ENCODE data around the gene POU2AF2. TPM values are rescaled to one million over a fixed set of nuclear protein-coding genes. Genes with fewer than 3 reads are reported as not detected.

The POU2AF2 gene
- total RNA-seq, 4 donors from 2014 or later, result 0.66 TPM; not detected in 3

- no peak overlapping the region for H3K4me3 ChIP-seq
- H3K4me1 ChIP-seq, result no peaks in the 10 kb centered on the region
- H3K27ac ChIP-seq (replicated peaks in 1 of 4), result no peak overlapping the region
- TF ChIP-seq POLR2AphosphoS5 (IDR thresholded peaks at IDR 0.05), result no peak
- no peak for TF ChIP-seq POLR2A (IDR thresholded peaks at IDR 0.05; ENCODE audit: low read depth)
- TF ChIP-seq EP300 (IDR thresholded peaks at IDR 0.05), result no peak
- TF ChIP-seq CTCF (IDR thresholded peaks at IDR 0.05), result no peak
- H3K9me3 ChIP-seq, result no peaks in the 10 kb centered on the region
- DNase-seq (ENCODE audit: extremely low spot score), result no peak
- H3K27me3 ChIP-seq, result no peaks in the 10 kb centered on the region
- intact Hi-C loops (cut with DNase I), result no loop called here
- 96% methylated on average over 2 of the region's 2 CpGs for WGBS
- no peaks in the 10 kb centered on the region for H3K36me3 ChIP-seq
Observed at GRCh38 chr11:111207213-111207612, 38.3 kb upstream of the POU2AF2 start.

DNA sequence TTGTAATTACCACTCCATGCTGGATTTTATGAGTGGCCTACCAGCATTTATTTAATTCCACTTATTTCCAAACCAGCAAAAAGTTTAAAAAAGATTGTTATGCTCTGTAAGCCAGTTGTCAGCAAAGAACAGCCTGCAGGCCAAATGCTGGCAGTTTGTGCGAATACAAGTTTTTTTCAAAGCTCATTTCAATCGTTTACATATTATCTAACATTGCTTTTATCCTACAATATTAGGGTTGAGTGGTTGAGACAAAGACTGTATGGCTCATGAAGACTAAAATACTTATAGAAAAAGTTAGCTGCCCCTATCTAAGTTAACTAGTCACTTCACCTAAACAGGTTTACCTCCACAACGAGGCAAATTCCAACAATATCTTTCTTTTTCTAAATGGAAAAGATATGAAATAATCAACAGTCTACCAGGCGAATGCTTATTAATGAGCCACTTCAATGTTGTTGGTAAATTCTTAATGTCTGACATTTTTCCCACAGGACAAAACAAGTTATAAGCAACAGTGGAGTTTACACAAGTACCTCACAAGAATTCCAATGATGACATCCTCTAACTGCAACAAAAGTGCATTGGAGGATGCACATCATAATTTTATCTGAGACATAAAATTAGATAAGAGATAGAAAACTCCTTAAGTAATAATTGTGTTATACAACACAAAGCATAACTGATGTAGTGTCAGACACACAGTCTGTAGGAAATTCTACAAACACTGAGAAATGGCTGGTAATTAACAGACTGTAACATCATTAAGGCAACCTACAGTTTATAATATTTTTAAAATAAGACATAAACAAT lies 35.8 kb upstream of the POU2AF2 start:
- H3K36me3 ChIP-seq, result no peaks in the 10 kb centered on the region
- H3K9me3 ChIP-seq, result no peaks in the 10 kb centered on the region
- TF ChIP-seq POLR2AphosphoS5 (IDR thresholded peaks at IDR 0.05) (no peak), CTCF (IDR thresholded peaks at IDR 0.05) (no peak), EP300 (IDR thresholded peaks at IDR 0.05) (no peak), POLR2A (IDR thresholded peaks at IDR 0.05; ENCODE audit: low read depth) (no peak)
- no peak for DNase-seq (ENCODE audit: extremely low spot score)
- no peaks in the 10 kb centered on the region for H3K27me3 ChIP-seq
- H3K4me1 ChIP-seq, result no peaks in the 10 kb centered on the region
- intact Hi-C loops (cut with DNase I), result no loop called here
- H3K4me3 ChIP-seq, result no peak overlapping the region
- WGBS, result 70% methylated on average over 4 of the region's 4 CpGs
- H3K27ac ChIP-seq (replicated peaks in 1 of 4), result no peak overlapping the region

DNA sequence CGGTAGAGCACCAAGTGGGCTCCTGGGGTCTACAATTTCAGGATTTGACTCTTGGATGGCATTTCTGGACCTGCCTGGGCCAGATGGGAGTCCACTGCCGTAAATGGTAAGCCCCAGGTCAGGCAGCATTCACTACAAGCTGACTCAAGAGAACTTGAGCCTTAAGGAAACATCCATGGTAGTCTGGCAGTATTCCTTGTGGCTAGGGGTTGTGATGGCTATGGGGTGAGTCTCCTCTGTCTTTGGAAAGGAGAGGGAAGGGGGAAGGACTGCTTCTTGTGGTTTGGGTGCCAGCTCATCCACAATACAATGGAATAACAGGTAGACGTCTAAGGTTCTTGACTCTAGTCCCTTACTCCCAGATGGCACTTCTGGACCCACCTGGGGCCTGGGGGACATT lies 32.3 kb upstream of the POU2AF2 start:
- intact Hi-C loops (cut with DNase I), result no loop called here
- WGBS, result 88% methylated on average over 1 of the region's 3 CpGs

DNA sequence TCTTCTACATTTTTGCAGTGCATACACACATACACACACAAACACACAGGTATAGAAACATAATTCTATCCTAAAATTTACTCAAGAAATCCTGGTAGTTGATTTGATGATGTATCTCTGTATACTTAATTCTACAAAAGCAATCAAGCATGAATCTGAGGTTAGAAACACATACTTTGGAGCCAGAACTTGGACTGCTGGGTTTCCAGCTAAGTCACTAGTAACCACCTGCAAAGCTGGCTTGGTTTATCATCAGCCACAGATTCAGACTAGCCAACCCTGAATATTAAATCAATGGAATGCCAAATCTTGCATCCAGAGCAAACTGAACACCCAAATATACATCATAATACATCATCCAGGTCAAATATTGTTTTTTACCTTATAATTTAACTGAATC lies 24.8 kb upstream of the POU2AF2 start:
- Histone ChIP-seq H3K4me1 (no peaks in the 10 kb centered on the region), H3K36me3 (no peaks in the 10 kb centered on the region), H3K27ac (replicated peaks in 1 of 4) (no peak overlapping the region), H3K27me3 (no peaks in the 10 kb centered on the region), H3K9me3 (peaks cover 0 to 4% (median 0%) of the 10 kb centered on the region in 4 donors), H3K4me3 (no peak overlapping the region)
- intact Hi-C loops (cut with DNase I), result no loop called here
- TF ChIP-seq CTCF (IDR thresholded peaks at IDR 0.05) (no peak), POLR2A (IDR thresholded peaks at IDR 0.05; ENCODE audit: low read depth) (no peak), POLR2AphosphoS5 (IDR thresholded peaks at IDR 0.05) (no peak), EP300 (IDR thresholded peaks at IDR 0.05) (no peak)
- DNase-seq (ENCODE audit: extremely low spot score), result no peak

More for the DNA sequence above, 32.3 kb upstream of the POU2AF2 start:
- no peaks in the 10 kb centered on the region for H3K36me3 ChIP-seq
- H3K4me3 ChIP-seq, result no peak overlapping the region
- TF ChIP-seq POLR2AphosphoS5 (IDR thresholded peaks at IDR 0.05), result no peak
- TF ChIP-seq CTCF (IDR thresholded peaks at IDR 0.05), result no peak
- no peak for TF ChIP-seq EP300 (IDR thresholded peaks at IDR 0.05)
- no peak for TF ChIP-seq POLR2A (IDR thresholded peaks at IDR 0.05; ENCODE audit: low read depth)
- DNase-seq (ENCODE audit: extremely low spot score), result no peak
- no peaks in the 10 kb centered on the region for H3K4me1 ChIP-seq
- no peaks in the 10 kb centered on the region for H3K27me3 ChIP-seq
- H3K27ac ChIP-seq (replicated peaks in 1 of 4), result no peak overlapping the region
- peaks cover 0 to 4% (median 0%) of the 10 kb centered on the region in 4 donors for H3K9me3 ChIP-seq

Data from esophagus muscularis mucosa (tissue), 4 donors.